GM12874 (cell line): ENCODE data around the gene NEIL3.

Source experiments
- TF ChIP-seq, protein P1 (sequence below): IDR thresholded peaks from 2 replicates; pipeline ENCODE4 v1.5.1; 2011; ENCODE audit warnings: low read depth, mild to moderate bottlenecking, control low read depth, low read length, moderate library complexity; ENCODE audit not compliant: insufficient read depth

Gene NEIL3

DNA sequence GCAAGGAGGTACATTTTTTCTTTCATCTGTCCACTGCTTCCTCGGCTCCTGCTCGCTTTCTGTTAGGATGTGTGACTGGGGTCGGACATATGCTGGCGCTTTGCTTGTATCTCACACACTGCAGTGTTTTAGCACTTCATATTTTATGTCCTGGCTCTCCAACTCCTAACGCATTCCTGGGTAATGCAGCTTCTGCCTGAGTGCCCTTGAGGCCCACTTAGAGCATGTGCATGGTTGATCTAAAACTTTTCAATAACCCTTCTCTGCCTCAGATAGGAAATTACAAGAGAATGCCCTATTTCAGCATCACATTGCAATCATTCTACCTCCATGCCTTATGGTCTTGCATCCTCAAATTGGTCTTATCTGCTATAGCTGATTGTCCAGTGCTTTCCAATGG is 65.3 kb downstream of the NEIL3 start:
- TF ChIP-seq, protein P1, sequence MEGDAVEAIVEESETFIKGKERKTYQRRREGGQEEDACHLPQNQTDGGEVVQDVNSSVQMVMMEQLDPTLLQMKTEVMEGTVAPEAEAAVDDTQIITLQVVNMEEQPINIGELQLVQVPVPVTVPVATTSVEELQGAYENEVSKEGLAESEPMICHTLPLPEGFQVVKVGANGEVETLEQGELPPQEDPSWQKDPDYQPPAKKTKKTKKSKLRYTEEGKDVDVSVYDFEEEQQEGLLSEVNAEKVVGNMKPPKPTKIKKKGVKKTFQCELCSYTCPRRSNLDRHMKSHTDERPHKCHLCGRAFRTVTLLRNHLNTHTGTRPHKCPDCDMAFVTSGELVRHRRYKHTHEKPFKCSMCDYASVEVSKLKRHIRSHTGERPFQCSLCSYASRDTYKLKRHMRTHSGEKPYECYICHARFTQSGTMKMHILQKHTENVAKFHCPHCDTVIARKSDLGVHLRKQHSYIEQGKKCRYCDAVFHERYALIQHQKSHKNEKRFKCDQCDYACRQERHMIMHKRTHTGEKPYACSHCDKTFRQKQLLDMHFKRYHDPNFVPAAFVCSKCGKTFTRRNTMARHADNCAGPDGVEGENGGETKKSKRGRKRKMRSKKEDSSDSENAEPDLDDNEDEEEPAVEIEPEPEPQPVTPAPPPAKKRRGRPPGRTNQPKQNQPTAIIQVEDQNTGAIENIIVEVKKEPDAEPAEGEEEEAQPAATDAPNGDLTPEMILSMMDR, result no peak

DNA sequence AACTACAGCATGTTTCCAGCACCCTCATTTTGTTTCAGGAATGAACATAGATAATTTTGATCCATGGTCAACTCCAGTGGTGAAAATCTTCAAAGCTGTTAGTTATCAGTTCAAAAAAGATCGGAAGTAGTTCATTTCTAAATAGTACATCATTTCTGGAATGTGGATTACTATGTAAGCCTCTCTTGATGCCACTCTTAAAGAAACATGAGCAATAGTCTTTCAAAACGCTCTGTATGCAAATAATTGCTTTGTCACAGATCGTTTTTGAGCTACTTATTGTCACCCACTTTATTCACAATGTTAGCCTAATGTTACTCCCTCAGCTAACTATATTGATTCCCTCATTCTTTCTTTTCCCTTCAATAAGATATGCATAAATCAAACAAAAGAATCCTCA is 65.7 kb downstream of the NEIL3 start:
- TF ChIP-seq, protein P1, result no peak

DNA sequence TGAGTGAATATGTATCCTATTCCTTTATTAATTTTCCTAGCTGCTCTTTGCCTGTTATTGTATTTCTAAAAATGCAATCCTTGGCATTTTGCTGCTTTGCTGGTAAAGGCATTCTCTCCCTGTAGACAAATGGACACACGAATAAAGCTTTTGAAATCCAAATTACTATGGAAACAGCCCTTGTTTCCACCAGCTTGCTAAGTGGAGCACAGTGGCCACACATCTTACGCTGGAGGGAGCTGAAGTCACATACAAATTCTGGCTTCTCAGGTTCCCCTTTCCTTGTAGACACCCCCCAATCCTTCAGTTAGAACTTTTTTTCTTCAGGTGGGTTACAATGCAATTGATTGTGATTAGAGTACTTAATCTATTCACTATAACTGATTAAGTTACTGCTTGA is 66.3 kb downstream of the NEIL3 start:
- TF ChIP-seq, protein P1, result no peak

DNA sequence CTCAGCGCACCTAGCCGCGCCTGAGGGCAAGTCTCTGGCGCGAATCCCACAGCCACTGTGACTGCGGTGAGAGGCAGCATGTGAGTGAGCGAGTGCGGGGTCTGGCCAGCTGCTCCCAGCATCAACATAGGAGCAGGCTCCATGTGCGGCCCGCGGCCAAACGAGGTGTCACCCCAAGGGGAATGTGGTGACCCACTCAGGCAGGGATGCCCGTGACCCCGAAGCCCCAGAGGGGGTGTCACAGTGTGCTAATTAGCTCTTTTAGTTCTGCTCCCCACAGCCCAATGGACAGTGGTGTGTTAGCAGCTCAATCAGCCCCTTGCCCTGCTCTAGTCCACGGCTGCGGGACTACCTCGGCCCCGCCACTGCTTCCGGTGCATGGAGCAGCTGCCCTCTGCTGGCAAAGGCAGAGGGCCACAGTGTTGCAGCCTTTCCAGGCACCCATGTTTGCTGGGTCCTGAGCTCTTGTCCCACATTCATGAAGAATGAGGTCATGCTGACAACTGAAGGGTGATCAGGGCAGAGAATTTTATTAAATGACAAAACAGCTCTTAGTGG is 71.1 kb downstream of the NEIL3 start:
- TF ChIP-seq, protein P1, result no peak

DNA sequence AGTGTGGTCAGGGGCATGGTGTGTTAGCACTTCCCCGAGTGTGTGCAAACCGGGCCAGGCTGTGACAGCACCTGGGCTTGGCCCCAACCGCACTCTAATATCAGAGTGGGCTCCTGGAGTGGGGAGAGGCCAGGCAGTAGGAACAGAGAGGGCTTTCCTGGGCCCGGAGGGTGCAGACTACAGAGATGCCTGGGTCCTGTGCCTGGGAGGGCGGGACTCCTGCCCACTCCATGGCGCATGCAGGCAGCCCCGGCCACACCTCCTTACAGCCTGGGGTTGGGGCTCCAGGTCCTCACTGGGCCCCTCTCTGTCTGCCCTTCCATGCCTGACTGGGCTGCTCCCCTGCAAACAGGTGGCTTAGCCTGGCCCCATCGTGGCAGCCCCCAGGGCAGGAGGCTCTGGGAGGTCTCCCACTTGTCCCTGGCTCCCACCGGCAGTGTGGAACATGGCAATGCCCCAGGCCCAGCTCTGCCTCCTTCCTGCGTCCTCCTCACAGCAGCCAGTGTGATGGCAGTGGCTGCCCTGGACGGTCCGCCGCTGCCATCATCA is 72.2 kb downstream of the NEIL3 start:
- TF ChIP-seq, protein P1, result no peak

DNA sequence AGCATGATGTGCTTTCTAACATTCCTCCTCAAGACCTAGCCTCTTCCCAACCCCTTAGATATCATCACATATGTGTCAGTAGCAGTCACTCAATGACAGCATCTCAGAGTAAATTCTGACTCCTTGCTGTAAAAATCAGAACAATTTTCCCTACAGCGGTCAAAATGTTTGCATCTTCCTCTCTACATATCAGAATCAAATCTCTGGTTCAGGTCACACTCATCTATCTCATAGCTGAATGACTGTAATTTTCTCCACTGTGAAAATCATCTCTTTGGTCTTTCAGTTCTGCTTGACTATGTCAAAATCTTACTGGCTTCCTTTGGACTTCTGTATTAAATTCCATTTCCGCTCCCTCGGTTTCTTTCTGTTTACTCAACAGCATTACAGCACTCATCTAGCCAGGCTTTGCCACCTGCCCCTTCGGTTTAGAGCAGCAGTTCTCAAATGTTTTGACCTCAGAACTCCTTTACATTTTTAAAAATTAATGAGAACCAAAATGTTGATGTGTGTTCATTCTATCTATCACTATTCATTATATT is 75.3 kb downstream of the NEIL3 start:
- TF ChIP-seq, protein P1, result no peak

DNA sequence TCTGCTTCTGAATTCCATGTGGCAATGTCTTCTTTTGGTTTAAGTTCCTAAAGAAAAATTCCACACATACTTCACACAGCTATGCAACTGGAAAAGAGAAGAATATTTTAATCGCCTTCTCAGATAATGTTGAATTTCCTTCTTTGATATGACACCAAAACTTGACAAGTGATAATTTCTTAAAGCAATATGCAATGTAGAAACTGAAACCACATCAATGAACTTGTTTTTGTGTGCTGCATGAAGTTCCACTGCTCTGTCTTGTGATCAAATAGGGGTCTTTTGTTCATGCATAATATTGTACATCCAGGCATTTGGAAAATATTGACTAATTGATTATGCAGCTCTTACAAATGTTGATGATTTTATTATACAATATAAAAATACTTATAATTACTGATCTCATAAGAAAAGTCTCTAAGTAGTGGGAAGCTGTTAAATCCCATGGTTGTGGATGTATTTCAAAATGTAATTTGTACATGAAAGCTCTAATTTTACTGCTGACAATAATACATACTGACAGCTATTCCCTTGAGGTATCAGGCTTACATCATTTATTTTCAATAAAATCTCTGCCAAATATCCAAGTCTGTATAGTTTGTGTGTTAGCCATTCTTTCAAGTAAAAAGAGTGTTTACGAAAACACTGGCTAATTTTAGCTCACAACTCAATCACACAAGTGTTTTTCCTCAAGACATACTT is 76.1 kb downstream of the NEIL3 start:
- TF ChIP-seq, protein P1, result no peak
